Keratinocyte (primary cell): ENCODE results near the gene ADAMTS2. TPM values are rescaled to one million over a fixed set of nuclear protein-coding genes. Genes with fewer than 3 reads are reported as not detected.

Experiments
- DNase-seq: peaks from one replicate; pipeline ENCODE4 v3.0.0-alpha.2; 2011; ENCODE audit warnings: low read depth, missing footprints, low spot score
- FAIRE-seq: peaks from 2 replicates; lab custom pipeline; 2011; peaks lifted over from hg19 to GRCh38; lab: Jason Lieb, UNC
- H2AFZ ChIP-seq: 2 replicates; pipeline ENCODE4 v1.6.0; 2012; ENCODE audit warnings: low read length, control low read depth, inconsistent platforms; ENCODE audit not compliant: control insufficient read depth
- H3K27ac ChIP-seq: 2 replicates; pipeline ENCODE4 v1.5.1; 2011; ENCODE audit warnings: low read length; ENCODE audit not compliant: control insufficient read depth, insufficient read depth
- H3K27me3 ChIP-seq: 3 replicates; pipeline ENCODE4 v1.6.0; 2011; ENCODE audit warnings: low read length; ENCODE audit not compliant: control insufficient read depth, insufficient read depth; ENCODE audit errors: extremely low read depth
- H3K36me3 ChIP-seq, 2 experiments: 2 replicates in 1 of 2; 3 replicates in 1 of 2; pipeline ENCODE4 v1.5.1; 2011; ENCODE audit warnings: low read length in 2 of 2, mild to moderate bottlenecking in 1 of 2; ENCODE audit not compliant: control insufficient read depth in 2 of 2, insufficient read depth in 2 of 2; ENCODE audit errors: extremely low read depth in 1 of 2
- H3K4me1 ChIP-seq: 3 replicates; pipeline ENCODE4 v1.5.1; 2011; ENCODE audit warnings: low read length; ENCODE audit not compliant: control insufficient read depth, insufficient read depth; ENCODE audit errors: extremely low read depth
- H3K4me2 ChIP-seq: 3 replicates; pipeline ENCODE4 v1.6.0; 2011; ENCODE audit warnings: low read depth, low read length; ENCODE audit not compliant: control insufficient read depth, insufficient read depth; ENCODE audit errors: extremely low read depth
- H3K4me3 ChIP-seq, 3 experiments: fragments of 200-600 bp in 1 of 3; sonication (generic) in 1 of 3; 2 replicates in 2 of 3; 3 replicates in 1 of 3; pipeline ENCODE4 v1.5.1; 2011 to 2016; ENCODE audit warnings: low read length in 3 of 3, mild to moderate bottlenecking in 3 of 3, control low read depth in 2 of 3, inconsistent platforms in 1 of 3, low read depth in 1 of 3, mixed read lengths in 1 of 3, mixed run types in 1 of 3, moderate library complexity in 1 of 3; ENCODE audit not compliant: control insufficient read depth in 2 of 3, insufficient read depth in 2 of 3; ENCODE audit errors: extremely low read depth in 1 of 3
- H3K79me2 ChIP-seq: 2 replicates; pipeline ENCODE4 v1.6.0; 2012; ENCODE audit warnings: low read length; ENCODE audit not compliant: control insufficient read depth, insufficient read depth
- H3K9ac ChIP-seq: 3 replicates; pipeline ENCODE4 v1.6.0; 2011; ENCODE audit warnings: low read length; ENCODE audit not compliant: control insufficient read depth, insufficient read depth; ENCODE audit errors: extremely low read depth
- H3K9me1 ChIP-seq: 3 replicates; pipeline ENCODE4 v1.6.0; 2011; ENCODE audit warnings: low read length; ENCODE audit not compliant: control insufficient read depth, insufficient read depth; ENCODE audit errors: extremely low read depth
- H3K9me3 ChIP-seq: 2 replicates; pipeline ENCODE4 v1.5.1; 2012; ENCODE audit warnings: low read depth, low read length; ENCODE audit not compliant: control insufficient read depth
- H4K20me1 ChIP-seq: 3 replicates; pipeline ENCODE4 v1.6.0; 2011; ENCODE audit warnings: low read length; ENCODE audit not compliant: control insufficient read depth, insufficient read depth; ENCODE audit errors: extremely low read depth
- CTCF ChIP-seq, 3 experiments: IDR thresholded peaks in 1 of 3; conservative IDR thresholded peaks in 1 of 3; optimal IDR thresholded peaks in 1 of 3; 2 replicates in 2 of 3; 3 replicates in 1 of 3; pipeline versions ENCODE3 to v1.5.1; 2011; ENCODE audit warnings: low read length in 3 of 3, mild to moderate bottlenecking in 3 of 3, moderate library complexity in 2 of 3, control low read depth in 1 of 3, inconsistent platforms in 1 of 3; ENCODE audit not compliant: insufficient read depth in 2 of 3; ENCODE audit errors: extremely low read depth in 1 of 3
- EZH2 ChIP-seq: IDR thresholded peaks from one replicate; pipeline ENCODE4 v1.6.1; 2012; ENCODE audit warnings: inconsistent platforms, mild to moderate bottlenecking, low read length, moderate library complexity
- dilution Hi-C: fragments of 300-500 bp; cut with MboI; formaldehyde crosslinking; loops from one replicate; pipeline ENCODE4 v1.7.0; 2020; ENCODE audit warnings: low sequenced_read_pairs; ENCODE audit not compliant: extremely low pct_ligation_motif_present
- polyA plus RNA-seq, 5 experiments: library from polyadenylated mRNA; depleted of rRNA in 3 of 5; stranded (reverse) in 3 of 5; stranded (forward) in 1 of 5; unstranded in 1 of 5; fragments of >200 nt; gene quantifications; 1 replicate in 1 of 5; 2 replicates in 3 of 5; 3 replicates in 1 of 5; pipeline versions ENCODE4 v1.2.1 to v1.2.3, GENCODE V29; 2011 to 2012; ENCODE audit warnings: missing spikeins in 2 of 5, low read depth in 1 of 5, low replicate concordance in 1 of 5

ADAMTS2 gene
- polyA plus RNA-seq, 1 donor (not counting 4 experiments of a cell fraction or from before 2014, with no cell fraction given), result not detected

- DNase-seq (no peak), FAIRE-seq (no peak)
- Histone ChIP-seq H3K4me1 (no peaks in the 10 kb centered on the region), H3K36me3 (no peaks in the 10 kb centered on the region), H3K27me3 (no peaks in the 10 kb centered on the region), H2AFZ (no peak overlapping the region), H3K79me2 (no peaks in the 10 kb centered on the region), H3K9me1 (no peaks in the 10 kb centered on the region), H3K9me3 (peaks cover 13% of the 10 kb centered on the region), H3K4me3 (no peak overlapping the region), H3K4me2 (no peak overlapping the region), H3K9ac (no peak overlapping the region), H3K27ac (no peak overlapping the region), H4K20me1 (no peaks in the 10 kb centered on the region)
- dilution Hi-C loops, result no loop called here
- no peak for TF ChIP-seq EZH2
- no peak for TF ChIP-seq CTCF (optimal IDR thresholded peaks at IDR 0.05 in 1 of 3, IDR thresholded peaks at IDR 0.05 in 1 of 3, conservative IDR thresholded peaks at IDR 0.05 in 1 of 3; ENCODE audit: extremely low read depth in 1 of 3, insufficient read depth in 2 of 3, low read length in 3 of 3)
These were observed 224.8 kb downstream of the ADAMTS2 start for GRCh38 chr5:179120421-179120861.

- Histone ChIP-seq H3K79me2 (no peaks in the 10 kb centered on the region), H4K20me1 (no peaks in the 10 kb centered on the region), H3K4me1 (no peaks in the 10 kb centered on the region), H3K36me3 (no peaks in the 10 kb centered on the region), H2AFZ (no peak overlapping the region), H3K9ac (no peak overlapping the region), H3K4me2 (no peak overlapping the region), H3K27me3 (no peaks in the 10 kb centered on the region), H3K27ac (no peak overlapping the region), H3K9me1 (no peaks in the 10 kb centered on the region), H3K9me3 (peaks cover 8% of the 10 kb centered on the region), H3K4me3 (no peak overlapping the region)
- dilution Hi-C loops, result no loop called here
- TF ChIP-seq CTCF (optimal IDR thresholded peaks at IDR 0.05 in 1 of 3, IDR thresholded peaks at IDR 0.05 in 1 of 3, conservative IDR thresholded peaks at IDR 0.05 in 1 of 3; ENCODE audit: extremely low read depth in 1 of 3, insufficient read depth in 2 of 3, low read length in 3 of 3) (no peak), EZH2 (no peak)
- no peak for DNase-seq
- FAIRE-seq, result no peak
These were observed 225.7 kb downstream of the ADAMTS2 start for GRCh38 chr5:179119415-179120170.
